Endothelial cell (in vitro differentiated cells): Measurements from ENCODE around the gene WDR18. TPM values are rescaled to one million over a fixed set of nuclear protein-coding genes. Genes with fewer than 3 reads are reported as not detected.

Source experiments
- DNase-seq: peaks from one replicate; pipeline ENCODE4 v3.0.0; 2021; ENCODE audit warnings: low spot score
- H3K27ac Mint-ChIP-seq: one replicate; pipeline ENCODE4 v1.8.0; 2021; ENCODE audit warnings: mixed read lengths, inconsistent platforms; ENCODE audit not compliant: unreplicated experiment
- H3K27me3 Mint-ChIP-seq: one replicate; pipeline ENCODE4 v1.8.0; 2021; ENCODE audit warnings: mild to moderate bottlenecking, moderate library complexity, mixed read lengths, inconsistent platforms; ENCODE audit not compliant: unreplicated experiment
- H3K36me3 Mint-ChIP-seq: one replicate; pipeline ENCODE4 v1.8.0; 2021; ENCODE audit warnings: mild to moderate bottlenecking, low read depth, mixed read lengths, inconsistent platforms; ENCODE audit not compliant: unreplicated experiment
- H3K4me1 Mint-ChIP-seq: one replicate; pipeline ENCODE4 v1.8.0; 2021; ENCODE audit warnings: mild to moderate bottlenecking, mixed read lengths, inconsistent platforms; ENCODE audit not compliant: unreplicated experiment
- H3K4me3 Mint-ChIP-seq: one replicate; pipeline ENCODE4 v1.8.0; 2021; ENCODE audit warnings: mild to moderate bottlenecking, mixed read lengths, inconsistent platforms; ENCODE audit not compliant: unreplicated experiment
- H3K9me3 Mint-ChIP-seq: one replicate; pipeline ENCODE4 v1.8.0; 2021; ENCODE audit warnings: mixed read lengths, inconsistent platforms; ENCODE audit not compliant: unreplicated experiment
- total RNA-seq: library from RNA; stranded (reverse); fragmentation: NEBNext Ultra II Directional; extraction: Animal tissue kit (Norgen Biotek cat#: 25700); gene quantifications from one replicate; pipeline ENCODE4 v1.2.1, GENCODE V29; 2021; ENCODE audit not compliant: unreplicated experiment
- TF ChIP-seq, protein P1 (sequence below): fragments of 200-600 bp; sonication (generic); IDR thresholded peaks from one replicate; pipeline ENCODE4 v1.5.0; 2021; ENCODE audit warnings: antibody characterized with exemption; ENCODE audit not compliant: unreplicated experiment

The WDR18 gene
- total RNA-seq, 1 donor from 2014 or later = 53.1 TPM

DNA sequence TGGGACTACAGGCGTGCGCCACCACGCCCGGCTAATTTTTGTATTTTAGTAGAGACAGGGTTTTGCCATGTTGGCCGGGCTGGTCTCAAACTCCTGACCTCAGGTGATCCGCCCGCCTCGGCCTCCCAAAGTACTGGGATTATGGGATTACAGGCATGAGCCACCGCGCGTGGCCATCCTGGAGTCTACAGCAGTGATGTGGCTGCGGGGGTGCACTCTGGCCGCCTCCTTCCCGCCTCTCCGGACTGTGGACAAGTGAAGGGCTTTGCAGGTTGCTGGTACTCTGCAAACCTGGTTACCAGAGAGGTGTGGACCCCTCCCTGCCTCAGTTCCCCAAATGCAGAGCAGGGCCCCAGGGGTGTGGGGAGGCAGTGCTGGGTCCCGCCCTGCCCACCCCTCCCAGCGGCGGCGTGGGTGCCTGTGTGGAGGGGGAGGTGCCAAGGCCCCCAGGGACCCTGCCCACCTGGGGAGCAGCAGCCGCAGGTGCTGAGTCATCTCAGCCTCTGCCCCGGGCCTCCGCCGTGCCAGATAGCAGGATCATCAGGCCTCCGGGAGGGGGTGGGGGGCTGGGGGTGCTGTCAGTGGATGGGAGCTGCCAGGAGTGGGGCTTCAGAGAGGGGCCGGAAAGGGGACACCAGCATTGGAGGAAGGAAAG lies 35.2 kb upstream of the WDR18 start:
- no peak for DNase-seq
- Mint-ChIP-seq H3K27ac (no peak overlapping the region), H3K9me3 (no peaks in the 10 kb centered on the region), H3K36me3 (no peaks in the 10 kb centered on the region), H3K4me3 (no peak overlapping the region), H3K27me3 (peaks cover 3% of the 10 kb centered on the region), H3K4me1 (no peaks in the 10 kb centered on the region)
- TF ChIP-seq, protein P1, sequence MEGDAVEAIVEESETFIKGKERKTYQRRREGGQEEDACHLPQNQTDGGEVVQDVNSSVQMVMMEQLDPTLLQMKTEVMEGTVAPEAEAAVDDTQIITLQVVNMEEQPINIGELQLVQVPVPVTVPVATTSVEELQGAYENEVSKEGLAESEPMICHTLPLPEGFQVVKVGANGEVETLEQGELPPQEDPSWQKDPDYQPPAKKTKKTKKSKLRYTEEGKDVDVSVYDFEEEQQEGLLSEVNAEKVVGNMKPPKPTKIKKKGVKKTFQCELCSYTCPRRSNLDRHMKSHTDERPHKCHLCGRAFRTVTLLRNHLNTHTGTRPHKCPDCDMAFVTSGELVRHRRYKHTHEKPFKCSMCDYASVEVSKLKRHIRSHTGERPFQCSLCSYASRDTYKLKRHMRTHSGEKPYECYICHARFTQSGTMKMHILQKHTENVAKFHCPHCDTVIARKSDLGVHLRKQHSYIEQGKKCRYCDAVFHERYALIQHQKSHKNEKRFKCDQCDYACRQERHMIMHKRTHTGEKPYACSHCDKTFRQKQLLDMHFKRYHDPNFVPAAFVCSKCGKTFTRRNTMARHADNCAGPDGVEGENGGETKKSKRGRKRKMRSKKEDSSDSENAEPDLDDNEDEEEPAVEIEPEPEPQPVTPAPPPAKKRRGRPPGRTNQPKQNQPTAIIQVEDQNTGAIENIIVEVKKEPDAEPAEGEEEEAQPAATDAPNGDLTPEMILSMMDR = no peak

GRCh38 chr19:950352-951066 lies 33.6 kb upstream of the WDR18 start:
- H3K4me1 Mint-ChIP-seq = no peaks in the 10 kb centered on the region
- DNase-seq = no peak
- TF ChIP-seq, protein P1 = no peak
- H3K4me3 Mint-ChIP-seq = no peak overlapping the region
- no peaks in the 10 kb centered on the region for H3K9me3 Mint-ChIP-seq
- H3K27me3 Mint-ChIP-seq = peaks cover 1% of the 10 kb centered on the region
- no peaks in the 10 kb centered on the region for H3K36me3 Mint-ChIP-seq
- no peak overlapping the region for H3K27ac Mint-ChIP-seq

GRCh38 chr19:952049-952679 lies 32.0 kb upstream of the WDR18 start:
- TF ChIP-seq, protein P1 = no peak
- Mint-ChIP-seq H3K9me3 (no peaks in the 10 kb centered on the region), H3K36me3 (no peaks in the 10 kb centered on the region), H3K27me3 (peaks cover 1% of the 10 kb centered on the region), H3K4me3 (no peak overlapping the region), H3K4me1 (no peaks in the 10 kb centered on the region), H3K27ac (no peak overlapping the region)
- no peak for DNase-seq

DNA sequence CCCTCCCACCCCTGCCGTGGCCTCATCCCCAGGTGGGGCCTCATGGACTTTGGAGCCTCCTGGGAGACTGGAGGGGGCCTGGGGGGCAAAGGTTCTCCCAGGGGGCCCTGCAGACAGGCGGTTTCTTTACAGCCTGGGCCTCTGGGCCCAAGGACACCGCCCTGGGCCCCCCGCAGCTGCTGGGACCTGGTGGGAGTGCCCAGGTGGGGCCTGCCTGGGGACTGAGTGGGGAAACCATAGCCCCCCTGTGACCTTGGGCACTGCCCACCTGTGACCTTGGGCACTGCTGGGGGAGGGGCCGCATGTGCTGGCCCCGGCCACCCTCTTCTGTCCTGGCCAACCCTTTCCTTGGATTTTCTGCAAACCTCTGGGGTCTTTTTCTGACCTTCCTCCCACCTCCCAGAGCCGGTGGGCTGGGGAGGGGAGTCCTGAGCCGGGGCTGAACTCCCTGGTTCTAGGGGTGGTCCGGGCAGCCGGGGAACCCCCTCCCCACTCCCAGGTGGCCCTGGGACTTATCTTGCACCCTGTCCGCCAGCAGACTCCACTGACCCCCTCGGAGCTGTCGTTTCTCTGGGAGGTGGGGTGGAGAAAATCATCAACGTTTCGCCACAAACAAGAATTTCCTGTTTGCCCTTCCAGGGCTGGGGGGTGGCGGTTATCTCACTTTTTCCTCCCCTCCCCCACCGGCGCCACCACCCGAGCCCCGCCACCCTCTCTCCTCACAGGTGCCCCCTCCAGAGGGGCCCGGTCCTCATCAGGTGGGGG lies 31.3 kb upstream of the WDR18 start:
- Mint-ChIP-seq H3K9me3 (no peaks in the 10 kb centered on the region), H3K27ac (no peak overlapping the region), H3K36me3 (no peaks in the 10 kb centered on the region), H3K4me1 (no peaks in the 10 kb centered on the region), H3K4me3 (no peak overlapping the region), H3K27me3 (peaks cover 1% of the 10 kb centered on the region)
- DNase-seq = no peak
- TF ChIP-seq, protein P1 = no peak
